HUDEP-2 (cell line): ENCODE data around the gene MATR3.
A peak's percentile ranks its signal among the peaks of the same experiment; 100 is the strongest.
"Not testable (repeated sequence)": the region's sequence is repeated elsewhere in the genome, so short reads cannot be mapped to it uniquely, and the experiment has no call there.

ENCODE experiments used
- DNase-seq, 76 experiments: peaks; one replicate each; lab custom pipeline; 2025; ENCODE audit not compliant: unreplicated experiment in 76 of 76; lab: John Stamatoyannopoulos, UW

Gene MATR3

DNA sequence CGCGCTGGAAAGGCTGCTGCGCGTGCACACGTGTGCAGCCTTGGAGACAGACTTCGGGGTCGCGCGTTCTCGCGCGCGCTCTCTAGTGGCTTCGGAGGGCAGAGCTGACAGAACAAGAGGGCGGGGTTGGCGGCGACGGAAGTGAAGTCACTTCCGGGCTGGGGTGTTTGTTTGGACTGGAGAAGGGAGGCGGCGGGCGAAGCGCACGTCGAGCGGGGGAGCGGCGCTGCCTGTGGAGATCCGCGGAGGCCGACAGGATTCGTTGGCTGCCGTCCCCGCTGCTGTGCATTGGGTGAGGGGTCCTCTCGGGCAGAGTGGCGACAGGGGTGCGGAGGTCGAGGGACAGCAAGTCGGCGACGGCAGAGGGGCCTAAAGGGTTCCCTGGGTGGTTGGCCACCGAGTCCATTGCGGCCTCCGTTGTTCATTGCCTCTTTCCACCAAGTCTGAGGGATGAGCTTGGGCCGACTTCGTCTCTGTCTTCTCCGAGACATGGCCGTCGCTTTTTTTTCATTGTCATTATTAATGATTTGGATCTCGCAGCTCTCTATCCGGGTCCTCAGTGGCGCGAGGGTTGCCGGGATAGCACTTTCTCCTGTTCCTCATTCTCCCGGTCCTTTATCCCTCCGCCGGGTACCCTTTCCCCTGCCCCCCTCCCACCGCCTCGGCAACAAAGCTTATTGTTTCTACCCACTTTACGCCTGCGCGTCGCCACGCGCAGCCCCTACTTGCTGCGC lies 48.3 kb downstream of the MATR3 start, which contains the start of gene PAIP2:
Gene PAIP2 (plus strand): TSS at position 166 of the 734 bp plus-strand sequence. CDS start 21,931 bp downstream, outside the sequence.
- DNase-seq = peak in 75 of 76 experiments; percentile 21 to 97 (median 94)

DNA sequence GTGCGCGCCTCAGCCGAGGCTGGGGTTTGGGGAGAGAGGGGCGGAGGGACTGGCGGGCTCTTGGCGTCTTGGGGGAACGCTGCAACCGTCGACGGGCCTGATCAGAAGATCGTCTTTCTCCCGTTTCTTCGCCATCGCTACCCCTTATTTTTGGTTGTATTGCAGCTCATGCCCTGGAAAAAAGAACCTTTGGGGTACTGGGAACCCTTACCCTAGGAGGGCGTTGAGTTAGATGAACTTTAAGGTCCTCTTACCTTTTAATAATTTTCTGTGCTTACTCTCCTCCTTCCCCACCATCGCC lies 48.8 kb downstream of the MATR3 start:
- peak in 3 of 76 experiments; percentile 16 to 48 (median 27) for DNase-seq

DNA sequence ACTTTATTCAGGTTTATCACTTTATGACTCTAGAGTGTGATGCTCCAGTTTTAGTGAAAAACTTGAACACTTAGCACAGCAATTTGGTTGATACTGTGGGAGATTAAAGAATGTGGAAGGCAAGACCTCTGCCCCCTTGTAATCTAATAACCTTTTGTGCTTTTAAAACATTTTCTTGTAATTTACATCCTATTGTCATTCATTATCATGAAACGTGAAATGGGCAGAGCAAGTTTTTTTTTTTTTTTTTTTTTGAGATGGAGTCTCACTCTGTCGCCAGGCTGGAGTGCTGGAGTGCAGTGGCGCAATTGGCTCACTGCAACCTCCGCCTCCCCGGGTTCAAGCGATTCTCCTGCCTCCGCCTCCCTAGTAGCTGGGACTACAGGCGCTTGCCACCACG lies 49.9 kb downstream of the MATR3 start:
- DNase-seq = no peak

GRCh38 chr5:139344177-139344576 lies 50.6 kb downstream of the MATR3 start:
- no peak for DNase-seq

GRCh38 chr5:139345442-139345841 lies 51.9 kb downstream of the MATR3 start:
- DNase-seq = not testable (repeated sequence)

GRCh38 chr5:139347863-139348262 lies 54.3 kb downstream of the MATR3 start:
- DNase-seq = not testable (repeated sequence)

DNA sequence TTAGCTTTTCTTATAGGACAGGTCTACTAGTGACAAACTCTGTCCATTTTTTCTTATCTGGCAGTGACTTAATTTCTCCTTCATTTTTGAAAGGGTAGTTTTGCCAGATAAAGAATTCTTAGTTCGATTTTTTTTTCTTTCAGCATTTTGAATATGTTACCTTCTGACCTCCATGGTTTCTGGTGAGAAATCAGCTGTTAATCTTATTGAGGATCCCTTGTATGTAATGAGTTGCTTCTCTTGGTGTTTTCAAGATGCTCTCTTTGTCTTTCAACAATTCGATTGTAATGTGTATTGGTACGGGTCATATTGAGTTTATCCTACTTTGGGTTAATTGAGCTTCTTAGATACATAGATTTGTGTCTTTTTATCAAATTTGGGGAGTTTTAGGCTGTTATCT lies 60.6 kb downstream of the MATR3 start:
- DNase-seq = no peak

GRCh38 chr5:139355900-139356299 lies 62.4 kb downstream of the MATR3 start:
- not testable (repeated sequence) for DNase-seq

- DNase-seq = no peak
Observed at GRCh38 chr5:139358064-139358463, 64.5 kb downstream of the MATR3 start.

DNA sequence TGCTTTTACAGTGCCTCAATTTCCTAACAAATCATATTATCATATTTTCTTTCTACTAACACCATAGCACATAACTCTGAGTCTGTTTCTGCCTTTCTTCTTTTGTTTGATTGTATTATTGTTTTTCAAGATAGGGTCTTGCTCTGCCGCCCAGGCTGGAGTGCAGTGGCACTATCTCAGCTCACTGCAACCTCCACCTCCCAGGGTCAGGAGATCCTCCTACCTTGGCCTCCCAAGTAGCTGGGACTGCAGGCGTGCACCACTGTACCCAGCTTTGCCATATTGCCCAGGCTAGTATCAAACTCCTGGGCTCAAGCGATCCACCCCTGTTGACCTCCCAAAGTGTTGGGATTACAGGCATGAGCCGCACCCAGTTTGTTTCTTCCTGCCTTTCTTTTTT lies 66.8 kb downstream of the MATR3 start:
- DNase-seq = no peak

- no peak for DNase-seq
Observed at GRCh38 chr5:139361835-139362429, 68.4 kb downstream of the MATR3 start.

DNA sequence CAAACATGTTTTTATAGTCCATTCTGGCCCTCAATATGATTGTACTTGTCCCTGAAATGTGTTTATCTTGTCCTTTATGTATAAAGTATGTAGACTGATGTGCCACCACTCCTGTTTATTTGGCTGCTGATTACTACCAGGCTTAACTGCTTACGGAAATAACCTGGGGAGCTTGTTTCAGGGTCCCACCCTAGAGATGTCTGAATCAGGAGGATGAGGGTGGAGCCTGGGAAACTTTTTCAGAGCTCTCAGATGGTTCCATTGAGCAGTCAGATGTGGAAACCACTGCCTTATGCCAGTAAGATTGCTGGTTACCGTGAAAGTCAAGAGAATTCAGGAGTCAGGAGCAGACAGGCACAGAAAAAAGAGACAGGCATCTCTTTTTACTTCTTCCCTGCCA lies 70.4 kb downstream of the MATR3 start:
- no peak for DNase-seq

DNA sequence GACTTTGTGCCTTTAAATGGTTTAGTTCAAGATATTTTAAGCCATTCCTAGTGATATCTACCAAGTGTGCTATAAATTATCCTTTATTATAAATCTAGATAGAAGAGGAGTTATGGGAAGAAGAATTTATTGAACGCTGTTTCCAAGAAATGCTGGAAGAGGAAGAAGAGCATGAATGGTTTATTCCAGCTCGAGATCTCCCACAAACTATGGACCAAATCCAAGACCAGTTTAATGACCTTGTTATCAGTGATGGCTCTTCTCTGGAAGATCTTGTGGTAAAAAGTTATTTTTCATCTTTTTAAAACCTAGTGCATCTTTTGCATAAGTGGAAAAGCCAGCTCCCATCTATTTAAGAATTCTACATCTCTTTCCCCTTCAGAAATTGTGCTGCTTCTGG lies 70.9 kb downstream of the MATR3 start:
- DNase-seq = no peak

DNA sequence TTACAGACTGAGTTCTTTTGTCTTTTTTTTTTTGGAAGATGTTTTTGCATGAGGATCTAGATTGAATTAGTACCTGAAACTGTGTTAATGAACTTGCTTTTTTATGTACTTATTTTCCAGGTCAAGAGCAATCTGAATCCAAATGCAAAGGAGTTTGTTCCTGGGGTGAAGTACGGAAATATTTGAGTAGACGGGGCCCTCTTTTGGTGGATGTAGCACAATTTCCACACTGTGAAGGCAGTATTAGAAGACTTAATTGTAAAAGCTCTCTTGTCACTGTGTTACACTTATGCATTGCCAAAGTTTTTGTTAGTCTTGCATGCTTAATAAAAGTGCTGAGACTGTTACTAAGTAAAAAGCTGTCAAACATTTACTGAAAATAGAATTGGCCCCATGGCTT lies 75.1 kb downstream of the MATR3 start:
- peak in 1 of 76 experiments; percentile 8 for DNase-seq

- no peak for DNase-seq
Observed at GRCh38 chr5:139369181-139369580, 75.6 kb downstream of the MATR3 start.

DNA sequence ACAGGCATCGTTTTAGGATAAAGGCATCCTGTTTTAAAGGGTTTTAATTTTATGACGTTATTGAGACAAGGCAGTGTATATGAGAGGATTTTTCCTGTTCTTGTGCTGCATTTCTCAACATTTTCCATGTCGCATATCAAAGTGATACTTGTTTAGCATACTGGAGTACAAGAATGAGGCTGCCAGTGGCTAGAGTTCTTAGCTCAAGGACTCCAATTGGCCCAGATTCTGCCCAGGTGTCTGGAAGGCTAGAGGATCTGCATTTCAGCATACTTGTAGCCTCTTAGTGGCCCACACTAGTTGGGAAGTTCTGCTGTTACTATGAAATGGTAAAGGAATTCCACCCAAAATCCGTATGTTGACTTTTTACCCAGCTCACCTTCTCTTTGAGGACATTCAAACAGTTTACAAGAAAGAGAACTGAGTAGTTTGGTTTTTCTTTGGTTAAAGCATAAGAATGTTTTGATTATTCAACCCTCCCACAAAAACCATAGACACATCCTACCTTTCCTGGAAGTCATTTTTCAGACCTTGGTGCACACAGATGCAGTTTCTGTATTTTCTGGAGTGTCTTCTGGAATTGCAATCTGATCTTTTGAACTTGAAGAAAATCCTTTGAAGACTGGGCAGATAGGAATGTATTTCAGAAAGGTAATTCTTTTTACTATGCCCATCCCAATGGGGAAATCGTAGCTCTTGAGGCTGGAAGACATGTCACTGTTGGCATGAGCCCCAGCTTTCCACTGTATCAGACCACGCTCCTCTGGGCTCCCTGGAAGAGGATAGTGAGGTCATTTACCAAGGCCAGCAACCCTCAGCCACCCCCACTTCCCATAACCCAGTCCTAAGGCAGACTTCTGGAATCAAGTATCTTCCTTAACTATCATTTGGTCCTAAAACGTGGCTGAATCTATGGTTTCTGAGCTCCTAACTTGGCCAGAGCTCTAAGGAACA lies 78.2 kb downstream of the MATR3 start:
- DNase-seq = no peak

GRCh38 chr5:139374909-139375308 lies 81.4 kb downstream of the MATR3 start:
- no peak for DNase-seq

DNA sequence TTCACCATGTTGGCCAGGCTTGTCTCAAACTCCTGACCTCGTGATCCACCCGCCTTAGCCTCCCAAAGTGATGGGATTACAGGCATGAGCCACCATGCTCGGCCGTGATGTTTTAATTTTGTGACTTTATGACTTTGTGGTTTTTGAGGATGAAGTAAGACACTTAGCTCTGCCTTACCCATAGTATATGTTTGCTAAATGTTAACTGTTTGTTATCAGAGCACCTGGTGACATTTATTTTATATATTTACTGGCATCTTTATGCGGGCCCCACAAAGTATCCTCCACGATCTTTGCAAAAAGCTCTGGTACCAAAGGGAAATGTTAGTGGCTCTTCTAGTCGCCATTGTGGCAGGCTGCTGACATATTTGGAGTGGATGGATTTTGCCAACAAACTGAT lies 82.8 kb downstream of the MATR3 start:
- no peak for DNase-seq

DNA sequence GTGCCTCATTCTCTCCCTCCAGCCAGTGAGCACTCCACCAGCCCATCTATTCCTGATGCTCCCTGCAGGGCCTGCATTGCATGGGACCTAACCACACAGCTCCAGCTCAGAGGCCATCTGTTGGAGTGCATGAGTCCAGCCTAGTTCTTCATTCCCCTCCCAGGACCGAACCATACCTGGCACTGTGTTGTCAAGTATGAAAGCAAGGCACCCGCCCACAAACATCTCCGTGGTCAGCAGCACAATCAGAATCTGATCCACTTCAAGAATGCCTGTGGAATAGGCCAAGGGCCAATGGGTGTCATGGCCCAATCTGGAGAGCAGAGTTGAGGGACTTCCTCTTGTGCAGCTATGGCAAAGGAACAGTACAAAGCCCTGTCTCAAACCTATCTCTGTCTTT lies 83.7 kb downstream of the MATR3 start:
- no peak for DNase-seq

DNA sequence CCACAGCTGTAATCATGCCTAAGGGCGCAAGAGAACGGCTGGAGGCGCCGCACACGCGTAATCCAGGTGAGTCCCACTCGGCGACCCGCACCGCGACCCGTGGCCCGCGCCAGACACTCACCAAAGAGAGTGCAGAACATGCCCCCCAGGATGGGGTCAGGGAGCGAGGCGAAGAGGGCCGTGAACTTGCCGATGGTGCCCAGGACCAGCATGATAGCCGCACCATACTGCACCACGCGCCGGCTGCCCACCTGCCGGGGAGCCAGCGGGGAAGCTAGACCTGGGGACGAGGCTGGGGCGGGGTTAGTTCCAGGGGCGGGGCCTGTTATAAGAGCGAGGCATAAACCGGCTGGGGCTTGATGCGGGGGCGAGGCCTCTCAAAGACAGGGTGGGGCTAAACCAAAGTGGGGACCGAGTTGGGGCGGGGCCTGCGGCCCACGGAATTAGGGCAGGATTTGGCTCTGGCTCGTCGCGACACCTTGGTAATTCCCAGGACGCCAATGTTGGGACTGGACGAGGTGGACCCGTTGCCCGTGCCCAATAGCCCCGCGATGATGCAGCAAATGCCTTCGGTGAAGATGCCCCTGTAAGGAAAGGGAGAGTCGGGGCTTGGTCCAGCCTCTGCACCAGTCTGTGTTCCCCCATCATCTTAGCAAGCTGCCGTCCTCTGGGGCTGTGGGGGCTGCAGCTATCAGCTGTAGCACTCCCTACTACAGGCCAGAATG lies 84.7 kb downstream of the MATR3 start:
- peak in 4 of 76 experiments; percentile 7 to 19 (median 8) for DNase-seq

GRCh38 chr5:139378941-139379361 lies 85.4 kb downstream of the MATR3 start:
- no peak for DNase-seq
